ENCODE results near the gene ATG16L1.

Gene ATG16L1

DNA sequence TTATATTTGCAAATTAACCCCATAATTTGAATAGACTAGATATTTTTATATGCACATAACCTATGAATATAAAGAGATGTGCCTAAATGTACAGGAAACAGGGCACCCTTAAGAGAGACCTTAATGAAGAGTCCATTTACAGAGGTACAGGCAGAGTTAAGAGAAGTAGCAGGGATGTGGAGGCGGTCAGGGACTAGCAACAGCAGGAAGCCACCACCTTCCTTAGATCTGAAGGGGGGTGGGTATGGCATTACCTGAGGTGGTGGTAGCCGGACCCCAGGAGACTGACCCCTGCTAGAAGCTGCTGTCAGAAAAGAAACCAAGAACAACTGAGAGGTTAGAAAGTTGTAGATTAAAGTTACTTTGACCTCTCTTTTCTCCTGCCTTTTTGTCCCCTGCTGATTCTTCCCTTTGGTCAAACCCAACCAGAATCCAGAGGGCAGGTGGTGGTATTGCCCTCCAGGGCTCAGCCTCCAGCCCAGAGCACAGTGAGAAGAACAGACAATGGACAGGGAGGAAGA lies 24.9 kb upstream of the ATG16L1 start:
- no peak overlapping the region for H3K4me3 ChIP-seq (ENCODE audit: low read depth, low read length)
- TF ChIP-seq, protein P1, sequence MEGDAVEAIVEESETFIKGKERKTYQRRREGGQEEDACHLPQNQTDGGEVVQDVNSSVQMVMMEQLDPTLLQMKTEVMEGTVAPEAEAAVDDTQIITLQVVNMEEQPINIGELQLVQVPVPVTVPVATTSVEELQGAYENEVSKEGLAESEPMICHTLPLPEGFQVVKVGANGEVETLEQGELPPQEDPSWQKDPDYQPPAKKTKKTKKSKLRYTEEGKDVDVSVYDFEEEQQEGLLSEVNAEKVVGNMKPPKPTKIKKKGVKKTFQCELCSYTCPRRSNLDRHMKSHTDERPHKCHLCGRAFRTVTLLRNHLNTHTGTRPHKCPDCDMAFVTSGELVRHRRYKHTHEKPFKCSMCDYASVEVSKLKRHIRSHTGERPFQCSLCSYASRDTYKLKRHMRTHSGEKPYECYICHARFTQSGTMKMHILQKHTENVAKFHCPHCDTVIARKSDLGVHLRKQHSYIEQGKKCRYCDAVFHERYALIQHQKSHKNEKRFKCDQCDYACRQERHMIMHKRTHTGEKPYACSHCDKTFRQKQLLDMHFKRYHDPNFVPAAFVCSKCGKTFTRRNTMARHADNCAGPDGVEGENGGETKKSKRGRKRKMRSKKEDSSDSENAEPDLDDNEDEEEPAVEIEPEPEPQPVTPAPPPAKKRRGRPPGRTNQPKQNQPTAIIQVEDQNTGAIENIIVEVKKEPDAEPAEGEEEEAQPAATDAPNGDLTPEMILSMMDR (IDR thresholded peaks at IDR 0.05; ENCODE audit: control insufficient read depth, extremely low read depth, insufficient read depth), result no peak
- DNase-seq (ENCODE audit: low read depth), result no peak

DNA sequence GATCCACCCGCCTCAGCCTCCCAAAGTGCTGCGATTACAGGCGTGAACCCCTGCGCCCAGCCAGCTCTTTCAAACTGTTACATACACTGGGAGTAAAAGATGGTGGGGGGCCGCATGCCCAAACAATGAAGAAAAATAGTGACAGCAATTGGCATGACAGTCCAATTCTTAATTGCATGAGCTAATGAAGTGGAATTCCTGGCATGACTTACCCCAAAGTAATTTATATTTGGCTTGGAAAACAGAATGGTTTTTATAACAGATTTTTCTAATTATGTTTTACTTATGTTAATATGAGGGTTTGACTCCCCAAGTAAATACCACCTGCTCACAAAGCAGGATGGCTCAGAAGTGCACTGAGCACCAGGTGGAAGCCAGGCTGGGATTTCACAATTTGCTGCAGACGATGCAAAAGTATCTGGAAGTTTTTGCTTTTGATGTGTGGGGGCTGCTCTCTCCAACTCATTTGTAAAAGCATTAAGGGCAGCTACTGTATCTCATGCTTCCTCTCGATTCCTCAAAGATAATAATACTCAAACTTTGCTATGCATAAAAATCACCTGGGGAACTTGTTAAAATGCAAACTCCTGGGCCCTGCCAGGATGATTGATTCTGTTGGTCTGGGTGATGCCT lies 24.0 kb upstream of the ATG16L1 start:
- no peak overlapping the region for H3K4me3 ChIP-seq (ENCODE audit: low read depth, low read length)
- DNase-seq (ENCODE audit: low read depth), result no peak
- TF ChIP-seq, protein P1 (IDR thresholded peaks at IDR 0.05; ENCODE audit: control insufficient read depth, extremely low read depth, insufficient read depth), result no peak

DNA sequence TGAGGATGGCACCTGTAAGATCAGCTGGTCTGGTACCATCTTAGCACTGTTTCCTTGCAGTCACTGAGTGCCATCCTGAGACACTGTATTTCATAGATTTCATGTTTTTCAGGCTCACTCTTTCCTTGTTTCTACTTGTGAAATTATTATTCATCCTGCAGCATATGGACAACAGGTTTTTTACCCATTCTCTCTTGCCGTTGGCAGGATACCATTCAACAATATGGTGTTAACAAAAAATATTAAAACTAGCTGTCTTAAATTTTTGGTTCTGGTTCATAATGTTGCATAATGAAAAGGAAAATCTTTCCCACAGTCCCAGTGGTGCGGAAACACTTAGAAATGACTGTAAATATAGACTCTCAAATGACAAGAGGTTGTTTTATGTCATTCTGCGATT lies 23.1 kb upstream of the ATG16L1 start:
- no peak for DNase-seq (ENCODE audit: low read depth)
- no peak overlapping the region for H3K4me3 ChIP-seq (ENCODE audit: low read depth, low read length)
- TF ChIP-seq, protein P1 (IDR thresholded peaks at IDR 0.05; ENCODE audit: control insufficient read depth, extremely low read depth, insufficient read depth), result no peak

DNA sequence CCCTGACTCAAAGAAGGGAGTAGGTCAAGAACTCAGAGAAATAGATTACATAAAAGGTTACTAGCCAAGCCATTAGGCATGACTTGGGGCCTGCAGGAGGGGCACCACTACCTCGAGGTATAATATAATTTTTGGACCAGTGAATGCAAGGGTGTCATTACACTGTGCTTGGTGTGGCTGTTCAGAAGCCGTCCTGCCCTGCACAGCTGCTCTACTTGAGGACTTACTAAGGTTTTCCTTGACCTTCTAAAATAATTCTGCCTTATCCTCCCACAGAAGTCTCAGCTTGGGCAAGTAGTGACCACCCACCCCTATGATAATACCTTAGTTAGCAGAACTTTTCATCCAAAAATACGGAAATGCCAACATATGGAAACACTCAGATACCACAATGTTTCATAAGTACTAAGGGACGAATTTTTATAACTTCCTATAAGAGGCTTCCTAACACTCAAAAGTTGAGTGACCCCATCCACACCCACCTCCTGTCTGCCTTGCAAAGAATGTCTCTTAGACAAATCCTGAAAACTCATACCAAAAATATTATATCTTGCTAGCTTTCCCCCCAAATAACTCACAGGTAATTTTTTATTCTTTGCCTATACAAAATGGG lies 17.7 kb upstream of the ATG16L1 start:
- no peak overlapping the region for H3K4me3 ChIP-seq (ENCODE audit: low read depth, low read length)
- TF ChIP-seq, protein P1 (IDR thresholded peaks at IDR 0.05; ENCODE audit: control insufficient read depth, extremely low read depth, insufficient read depth), result no peak
- no peak for DNase-seq (ENCODE audit: low read depth)

DNA sequence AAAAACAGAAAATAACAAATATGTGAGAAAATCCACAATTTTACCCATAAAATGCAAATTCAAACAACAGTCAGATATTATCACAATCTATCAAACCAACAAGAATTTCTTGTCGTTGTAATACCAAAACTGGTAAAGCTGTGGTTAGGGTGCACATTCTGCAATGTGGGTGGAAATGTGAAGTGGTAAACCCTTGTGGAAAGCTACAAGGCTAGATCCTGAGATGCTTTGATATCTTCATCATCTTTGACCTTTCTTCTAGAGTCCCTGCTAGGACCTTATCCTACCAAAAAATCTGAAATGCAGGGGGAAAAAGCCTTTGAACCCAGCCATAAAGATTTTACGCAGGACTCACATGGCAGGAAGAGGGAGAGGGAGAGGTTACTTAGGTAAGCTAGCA lies 17.2 kb upstream of the ATG16L1 start:
- TF ChIP-seq, protein P1 (IDR thresholded peaks at IDR 0.05; ENCODE audit: control insufficient read depth, extremely low read depth, insufficient read depth), result no peak
- no peak for DNase-seq (ENCODE audit: low read depth)
- no peak overlapping the region for H3K4me3 ChIP-seq (ENCODE audit: low read depth, low read length)

DNA sequence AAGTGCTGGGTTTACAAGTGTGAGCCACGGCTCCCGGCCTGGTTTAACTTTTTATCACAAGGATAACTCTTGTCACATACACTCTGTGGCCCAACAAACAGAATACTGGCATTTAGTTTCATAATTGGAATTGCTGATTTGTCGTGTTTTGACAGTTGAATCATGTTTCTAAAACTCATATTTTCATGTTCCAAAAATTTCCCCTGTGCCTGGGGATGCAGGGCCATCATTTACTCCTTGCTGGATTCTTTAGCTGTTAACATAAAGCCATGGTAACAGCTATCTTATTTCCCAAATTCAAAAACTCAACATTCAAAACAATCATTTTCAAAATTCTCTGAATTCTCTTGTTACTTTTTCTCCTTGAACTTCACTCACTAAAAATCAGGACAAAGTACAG lies 16.5 kb upstream of the ATG16L1 start:
- TF ChIP-seq, protein P1 (IDR thresholded peaks at IDR 0.05; ENCODE audit: control insufficient read depth, extremely low read depth, insufficient read depth), result no peak

More for the DNA sequence above, 16.5 kb upstream of the ATG16L1 start:
- DNase-seq (ENCODE audit: low read depth), result no peak
- H3K4me3 ChIP-seq (ENCODE audit: low read depth, low read length), result no peak overlapping the region
